NCI-H446 treated with DMSO at 0.1 percent for 48 hours (cell line): ENCODE measurements around the gene GPS1.

Source experiments
- DNase-seq: peaks from one replicate; lab custom pipeline; 2025; lab: John Stamatoyannopoulos, UW

The GPS1 gene

DNA sequence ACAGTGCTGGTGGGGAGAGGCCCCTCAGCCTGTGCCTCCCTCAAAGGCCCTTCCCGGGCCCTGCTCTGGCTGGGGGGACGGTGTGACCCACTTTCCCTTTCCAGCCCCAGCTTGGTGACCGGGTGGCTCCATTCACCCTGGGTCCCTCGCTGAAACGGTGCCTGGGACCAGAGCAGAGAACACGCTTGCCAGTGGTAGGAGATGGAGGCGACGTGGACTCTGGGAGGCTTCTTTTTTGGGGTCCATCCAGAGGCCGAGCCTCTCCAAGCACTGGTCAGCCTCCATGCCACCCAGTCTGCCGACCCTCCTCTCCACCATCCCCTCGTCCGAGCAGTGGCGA, 36.8 kb upstream of the GPS1 start:
- no peak for DNase-seq

DNA sequence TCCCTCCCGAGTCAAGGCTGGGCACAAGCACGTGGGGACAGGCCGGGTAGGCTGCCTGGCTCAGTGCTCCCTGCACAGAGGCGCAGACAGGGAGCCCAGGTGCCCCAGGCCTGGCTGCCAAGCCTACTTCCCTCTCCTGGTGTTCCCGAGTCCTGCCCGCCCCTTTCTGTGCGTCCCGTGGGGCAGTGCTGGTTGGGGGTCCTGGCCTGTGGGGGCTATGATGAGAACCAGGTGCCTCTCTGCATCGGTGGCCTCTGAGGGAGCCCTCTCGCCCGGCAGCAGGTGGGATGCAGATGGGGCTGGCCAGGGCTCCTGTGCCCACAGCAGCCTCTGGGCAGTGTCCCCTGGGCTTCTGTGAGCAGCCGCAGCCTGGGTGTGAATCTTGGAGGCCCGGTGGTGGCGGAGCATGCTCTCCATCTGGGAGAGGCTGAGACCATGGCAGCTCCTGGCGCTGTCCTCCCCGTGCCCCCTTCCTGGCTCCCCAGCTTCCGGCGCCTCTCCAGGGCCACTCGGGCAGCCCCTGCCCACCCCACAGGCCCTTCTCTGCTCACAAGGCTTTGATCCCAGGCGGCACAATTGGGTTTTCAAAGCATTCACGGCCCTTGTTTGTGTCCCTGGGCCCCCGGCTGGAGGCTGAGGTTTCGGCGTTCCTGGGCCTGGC, 36.3 kb upstream of the GPS1 start:
- DNase-seq = no peak

DNA sequence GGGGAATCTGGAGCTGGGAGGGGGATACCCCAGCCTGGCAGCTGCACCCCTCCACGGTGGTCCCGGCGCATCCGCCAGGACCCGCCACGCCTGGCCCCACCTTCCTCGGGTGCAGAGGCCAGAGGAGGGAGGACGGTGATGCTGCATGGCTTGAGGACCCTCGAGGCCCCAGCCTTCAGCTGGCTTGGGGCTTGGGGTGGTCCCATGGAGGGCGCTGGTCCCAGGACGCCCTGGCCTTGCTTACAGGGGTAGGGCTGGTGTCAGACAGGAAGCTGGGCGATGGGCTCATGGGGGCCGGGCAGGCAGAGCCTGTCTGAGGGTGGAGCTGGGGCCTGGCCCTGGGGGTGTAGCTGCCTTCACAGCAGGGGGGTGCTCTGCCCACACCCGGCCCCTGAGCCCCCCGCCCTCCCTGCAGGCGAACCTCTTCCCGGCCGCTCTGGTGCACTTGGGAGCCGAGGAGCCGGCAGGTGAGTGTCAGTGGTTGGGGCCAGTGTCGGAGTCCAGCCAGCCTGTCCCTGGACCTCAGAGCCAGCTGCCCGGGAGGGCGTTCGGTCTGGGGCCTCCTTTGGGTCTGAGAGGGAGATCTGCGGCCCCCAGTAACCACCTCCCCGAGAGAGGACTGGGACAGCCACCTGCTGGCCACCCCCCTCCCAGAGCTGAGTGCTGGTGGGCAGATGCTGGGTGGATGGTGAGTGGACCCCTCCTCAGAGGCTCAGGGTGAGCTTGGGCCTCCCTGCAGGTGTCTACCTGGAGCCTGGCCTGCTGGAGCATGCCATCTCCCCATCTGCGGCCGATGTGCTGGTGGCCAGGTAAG, 35.4 kb upstream of the GPS1 start:
- DNase-seq = no peak

DNA sequence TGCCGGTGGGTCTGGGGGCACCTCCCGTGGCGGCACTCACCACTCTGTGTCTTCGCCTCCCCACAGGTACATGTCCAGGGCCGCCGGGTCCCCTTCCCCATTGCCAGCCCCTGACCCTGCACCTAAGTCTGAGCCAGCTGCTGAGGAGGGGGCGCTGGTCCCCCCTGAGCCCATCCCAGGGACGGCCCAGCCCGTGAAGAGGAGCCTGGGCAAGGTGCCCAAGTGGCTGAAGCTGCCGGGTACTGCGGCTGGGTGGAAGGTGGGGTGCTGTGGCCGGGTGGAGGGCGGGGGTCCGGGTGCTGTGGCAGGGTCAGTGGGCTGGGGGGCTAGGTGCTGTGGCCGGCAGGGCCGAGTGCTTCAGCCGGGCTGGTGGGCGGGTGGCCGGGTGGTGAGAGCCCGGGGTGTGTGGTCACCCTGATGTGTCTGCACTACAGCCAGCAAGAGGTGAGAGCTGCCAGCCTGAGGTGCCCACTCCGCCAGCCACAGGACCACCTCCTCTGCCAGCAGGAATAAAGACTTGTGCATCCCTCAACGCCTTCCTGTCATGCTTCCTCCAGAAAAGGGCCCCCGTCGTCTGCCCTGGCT, 34.7 kb upstream of the GPS1 start:
- no peak for DNase-seq

DNA sequence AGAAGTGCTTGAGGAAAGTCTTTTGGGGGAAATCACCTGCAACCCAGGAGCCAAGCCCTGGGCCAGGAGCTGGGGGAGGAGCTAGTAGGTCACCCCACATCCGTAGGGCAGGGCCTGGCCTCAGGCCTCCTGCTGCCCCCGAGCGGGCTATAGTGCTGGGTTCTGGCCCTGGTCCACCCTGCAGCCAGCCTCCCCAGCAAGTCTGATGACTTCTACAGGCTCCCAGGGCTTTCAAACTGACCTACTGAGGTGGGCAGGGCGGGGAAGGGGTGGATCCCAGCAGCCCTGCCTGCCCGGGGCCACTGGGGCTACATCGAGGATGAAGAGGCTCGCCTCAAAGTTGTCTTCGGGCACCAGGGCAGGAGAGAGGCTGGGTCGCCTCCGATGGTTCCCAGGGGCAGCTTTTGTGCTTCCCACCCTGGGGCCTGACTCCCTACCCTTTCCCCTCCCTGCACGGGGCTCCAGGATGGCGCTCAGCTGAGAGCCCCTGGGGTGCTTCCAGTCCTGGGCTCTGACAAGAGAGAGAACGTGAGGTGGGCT, 34.0 kb upstream of the GPS1 start:
- DNase-seq = no peak

DNA sequence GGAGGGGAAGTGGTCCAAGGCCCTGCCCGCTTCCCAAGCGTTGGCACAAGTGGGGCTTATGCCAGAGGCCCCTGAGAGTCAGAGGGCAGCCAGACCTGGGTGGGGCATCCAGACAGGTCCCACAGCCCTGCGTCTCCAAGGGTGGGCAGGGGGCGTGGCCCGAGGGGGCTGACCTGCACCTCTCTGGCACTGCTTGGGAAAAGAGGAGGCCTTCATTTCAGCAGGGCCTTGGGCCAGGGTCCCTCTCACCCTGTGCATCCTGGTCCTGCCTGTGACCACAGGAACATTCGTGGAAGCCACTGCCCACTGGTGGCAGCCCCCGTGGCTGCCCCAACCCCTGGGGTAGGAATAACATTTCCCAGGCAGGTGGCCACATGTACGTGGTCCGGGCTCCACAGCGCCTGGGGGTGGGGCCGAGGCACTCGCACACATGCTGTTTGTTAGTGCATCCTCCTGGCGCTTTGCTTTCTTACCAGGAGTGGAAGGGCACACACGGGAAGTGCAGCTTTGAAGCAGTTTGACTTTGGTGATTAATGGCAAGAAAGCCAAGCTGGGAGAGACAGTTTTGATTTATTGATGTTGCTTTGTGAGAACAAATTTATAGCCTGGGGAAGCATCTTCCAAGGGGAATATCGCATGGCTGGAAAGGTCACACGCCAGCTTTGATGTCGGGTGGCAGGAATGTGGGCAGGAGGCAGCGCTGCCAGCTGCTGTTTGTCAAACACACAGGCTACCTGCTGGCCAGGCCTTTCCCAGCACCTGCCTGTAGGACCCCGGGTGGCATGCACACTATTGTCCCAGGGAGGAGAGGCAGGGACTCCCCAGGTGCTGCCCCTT, 33.3 kb upstream of the GPS1 start:
- DNase-seq = no peak

DNA sequence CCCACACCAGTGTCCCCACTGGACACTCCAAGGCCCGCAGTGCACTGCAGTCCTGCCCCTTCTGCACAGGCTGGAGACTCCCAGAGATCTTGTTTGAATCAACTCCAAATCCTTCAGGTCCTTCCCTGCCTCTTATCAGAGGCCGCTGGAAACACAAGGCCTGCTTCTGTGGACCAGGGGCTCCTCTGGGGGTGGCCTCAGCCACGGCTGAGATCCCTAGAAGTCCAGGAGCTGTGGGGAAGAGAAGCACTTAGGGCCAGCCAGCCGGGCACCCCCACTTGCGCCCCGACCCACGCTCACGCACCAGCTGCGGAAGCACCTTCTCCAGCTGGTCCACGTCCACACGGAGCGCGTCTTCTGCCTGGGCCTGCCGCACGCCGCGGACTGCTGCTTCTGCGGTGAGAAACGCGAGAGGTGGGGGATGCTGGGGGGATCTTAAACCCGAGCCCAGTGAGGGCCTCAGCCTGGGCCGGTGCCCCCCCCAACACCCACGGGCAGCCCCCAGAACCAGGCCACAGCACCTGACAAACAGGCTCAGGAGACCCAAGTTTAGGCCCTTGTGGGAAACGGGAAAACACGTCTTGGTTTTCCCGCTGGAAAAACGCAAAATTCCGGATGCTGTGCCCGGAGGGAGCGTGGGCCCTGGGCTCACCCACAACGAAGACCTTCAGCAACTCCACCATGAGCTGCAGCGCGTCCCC, 32.6 kb upstream of the GPS1 start:
- no peak for DNase-seq

DNA sequence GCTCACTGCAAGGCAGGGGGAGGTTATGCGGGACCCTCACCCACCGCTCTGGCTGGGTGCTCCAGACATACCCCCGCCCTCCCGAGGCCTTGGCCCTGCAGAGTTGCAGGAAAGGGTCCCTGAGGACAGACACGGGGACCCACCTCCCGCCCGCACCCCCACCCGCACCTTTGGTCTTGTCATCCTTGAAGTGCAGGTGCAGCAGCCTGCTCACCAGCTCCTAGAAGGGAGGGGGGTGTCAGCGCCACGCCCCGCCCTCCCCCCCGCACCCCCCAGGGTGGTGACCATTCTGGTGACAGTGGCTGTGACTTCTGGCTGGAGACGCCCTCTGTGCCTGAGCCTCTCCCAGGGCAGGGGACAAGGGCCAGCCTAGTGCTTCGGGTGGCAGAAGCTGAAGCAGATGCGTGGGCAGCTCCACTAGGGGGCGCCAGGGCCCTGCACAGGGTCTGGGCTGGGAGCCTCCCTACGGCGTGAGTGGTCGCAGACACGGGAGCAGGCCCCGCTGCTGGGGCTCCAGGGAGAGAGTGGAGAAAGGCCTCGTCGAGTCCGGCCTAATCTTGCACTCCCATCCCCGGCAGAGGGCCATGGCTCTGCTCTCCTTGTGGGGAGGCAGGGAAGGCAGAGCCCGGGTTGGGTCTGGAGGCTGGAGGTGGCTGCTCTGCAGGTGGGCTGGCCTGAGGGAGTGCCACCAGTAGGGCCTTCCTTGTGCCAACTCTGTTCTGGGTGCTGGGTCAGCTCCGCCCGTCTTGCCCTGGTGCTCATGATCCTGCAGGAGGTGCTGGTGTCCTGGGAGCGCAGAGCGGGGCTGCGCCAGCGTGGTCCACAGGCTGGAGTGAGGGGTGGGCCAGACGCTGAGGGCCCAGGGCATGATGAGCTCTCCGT, 31.8 kb upstream of the GPS1 start:
- no peak for DNase-seq

DNA sequence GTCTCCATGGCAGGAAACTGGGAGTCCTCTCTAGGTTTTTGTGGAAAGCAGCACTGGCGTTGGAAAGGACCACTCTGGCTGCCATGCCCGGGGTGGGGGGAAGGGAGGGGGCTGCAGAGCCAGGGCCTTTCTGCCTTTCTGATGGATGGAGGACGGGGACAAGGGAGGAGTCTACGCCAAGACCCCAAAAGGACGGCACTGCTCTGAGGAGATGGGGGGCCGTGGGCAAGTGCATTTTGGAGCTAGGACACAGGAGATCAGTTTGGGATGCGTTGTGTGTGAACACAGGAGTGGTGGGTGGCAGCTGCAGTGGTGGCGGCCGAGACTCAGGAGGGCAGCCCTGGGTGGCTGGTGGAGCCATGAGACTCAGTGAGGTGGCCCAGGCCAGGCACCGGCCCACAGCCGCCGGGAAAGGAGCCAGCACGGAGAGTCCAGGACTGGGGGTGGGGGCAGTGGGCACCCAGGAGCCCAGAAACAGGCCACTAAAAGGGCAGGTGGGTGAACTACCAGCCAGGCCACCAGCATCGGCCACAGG, 31.1 kb upstream of the GPS1 start:
- DNase-seq = no peak

DNA sequence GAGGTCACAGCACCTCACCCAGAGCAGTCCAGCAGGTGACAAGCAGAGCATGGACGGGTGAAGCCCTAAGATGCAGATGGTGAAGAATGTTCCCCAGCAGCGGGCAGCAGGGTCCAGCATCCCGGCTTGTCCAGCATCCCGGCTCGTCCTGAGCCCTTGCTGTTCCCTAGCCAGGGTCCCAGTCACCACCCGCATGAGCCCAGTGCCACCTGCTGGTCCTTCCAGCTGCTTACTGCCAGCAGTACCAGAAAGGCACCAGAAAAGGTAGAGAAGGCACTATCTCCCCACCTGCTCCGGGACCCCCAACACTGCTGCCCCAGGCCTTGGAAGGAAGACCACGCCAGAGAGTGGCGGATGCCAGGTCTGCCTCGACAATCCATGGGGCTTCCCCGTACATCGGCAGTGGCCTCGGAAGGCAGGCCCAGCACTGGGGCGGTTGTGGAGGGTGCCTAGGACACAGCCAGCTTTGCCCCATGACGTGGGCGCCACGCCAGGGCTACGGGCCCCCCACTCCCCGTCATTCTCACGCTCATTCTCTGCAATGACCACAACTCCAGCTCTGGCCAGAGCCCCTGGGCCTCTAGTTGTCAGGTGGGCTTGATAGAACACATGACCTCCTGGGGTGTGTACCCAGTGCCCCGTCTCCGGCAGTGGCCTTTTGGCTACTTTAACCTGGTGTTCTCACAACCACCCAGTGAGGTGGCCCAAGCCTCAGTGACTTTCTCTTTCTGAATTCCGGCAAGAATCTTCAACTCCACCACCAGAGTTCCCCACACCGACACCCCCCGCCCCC, 30.4 kb upstream of the GPS1 start:
- no peak for DNase-seq

DNA sequence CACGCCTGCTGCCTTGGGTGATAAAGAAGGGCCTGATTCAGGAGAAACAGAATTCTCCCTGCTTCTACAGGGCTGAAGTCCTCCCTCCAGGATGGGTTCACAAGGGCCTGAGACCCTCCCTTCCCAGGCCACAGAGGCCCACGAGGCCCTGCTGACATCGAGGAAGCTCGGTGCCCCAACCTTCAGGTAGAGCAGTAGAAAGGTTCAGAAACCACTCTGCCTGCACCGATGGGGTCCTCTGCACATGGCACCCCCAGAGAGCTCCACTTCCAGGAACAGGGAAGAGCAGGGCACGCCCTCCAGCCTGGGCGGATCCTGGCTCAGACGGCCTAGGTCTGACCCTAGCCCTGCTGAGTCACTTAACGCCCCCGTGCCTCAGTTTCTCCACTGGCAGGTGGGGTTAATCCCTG, 29.8 kb upstream of the GPS1 start:
- no peak for DNase-seq

DNA sequence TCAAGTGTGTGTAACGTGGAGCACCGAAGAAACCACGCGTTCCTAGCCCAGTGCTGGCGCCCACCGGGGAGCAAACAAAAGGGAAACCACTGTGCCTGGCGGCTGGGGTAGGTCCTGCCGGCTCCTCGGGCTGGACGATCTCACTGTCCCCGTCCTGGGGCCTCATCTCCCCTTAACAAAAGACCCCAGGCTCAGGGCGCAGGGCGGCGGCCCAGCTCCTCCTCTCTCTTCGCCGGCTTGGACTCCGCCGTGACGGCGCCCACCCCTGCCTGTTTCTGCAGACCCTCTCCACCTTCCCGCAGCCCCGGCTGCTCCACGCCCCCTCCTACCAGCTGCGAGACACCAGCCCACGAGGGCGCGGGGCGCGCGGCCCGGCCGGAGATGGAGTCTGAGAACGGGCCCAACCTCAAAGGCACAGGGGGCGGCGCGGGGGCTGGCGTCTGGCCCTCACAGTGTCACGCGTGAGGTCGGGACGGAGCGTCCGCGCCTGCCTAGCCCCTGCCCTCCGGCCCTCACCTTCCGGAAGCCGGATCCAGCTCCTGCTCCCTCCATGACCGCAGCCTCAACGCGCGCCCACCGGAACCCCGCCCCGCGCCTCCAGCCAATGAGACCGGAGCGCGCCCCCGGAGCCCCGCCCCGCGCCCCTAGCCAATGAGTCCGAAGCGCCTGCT, 29.3 kb upstream of the GPS1 start, which contains the start of gene CENPX:
CENPX (minus strand) TSS at position 569 of the 671 bp plus-strand sequence; CDS start at position 552, 17 bp downstream.
- no peak for DNase-seq

DNA sequence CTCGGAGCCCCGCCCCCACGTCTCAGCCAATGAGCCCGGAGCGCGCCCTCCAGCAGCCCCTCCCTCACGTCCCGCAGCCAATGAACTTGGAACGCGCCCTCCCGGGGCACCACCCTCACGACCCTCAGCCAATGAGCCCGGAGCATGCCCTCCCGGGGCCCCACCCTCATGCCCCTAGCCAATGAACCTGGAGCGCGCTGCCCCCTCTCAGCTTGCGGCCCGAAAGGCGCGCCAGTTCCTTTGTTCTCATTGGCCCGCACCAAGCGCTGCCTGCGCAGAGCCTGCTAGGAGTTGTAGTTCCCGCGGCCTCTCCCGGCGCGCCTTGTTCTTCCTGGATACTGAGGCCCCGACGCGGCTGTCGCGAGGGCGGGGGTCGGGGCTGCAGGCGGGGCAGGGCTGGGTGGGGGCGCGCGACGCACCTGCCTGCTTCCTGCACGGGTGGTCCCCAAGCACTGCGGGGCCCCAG, 28.7 kb upstream of the GPS1 start, which contains the start of gene LRRC45:
LRRC45 (plus strand) TSS at position 325 of the 466 bp plus-strand sequence. CDS start 339 bp downstream, outside the sequence.
- peak; percentile 99 for DNase-seq

DNA sequence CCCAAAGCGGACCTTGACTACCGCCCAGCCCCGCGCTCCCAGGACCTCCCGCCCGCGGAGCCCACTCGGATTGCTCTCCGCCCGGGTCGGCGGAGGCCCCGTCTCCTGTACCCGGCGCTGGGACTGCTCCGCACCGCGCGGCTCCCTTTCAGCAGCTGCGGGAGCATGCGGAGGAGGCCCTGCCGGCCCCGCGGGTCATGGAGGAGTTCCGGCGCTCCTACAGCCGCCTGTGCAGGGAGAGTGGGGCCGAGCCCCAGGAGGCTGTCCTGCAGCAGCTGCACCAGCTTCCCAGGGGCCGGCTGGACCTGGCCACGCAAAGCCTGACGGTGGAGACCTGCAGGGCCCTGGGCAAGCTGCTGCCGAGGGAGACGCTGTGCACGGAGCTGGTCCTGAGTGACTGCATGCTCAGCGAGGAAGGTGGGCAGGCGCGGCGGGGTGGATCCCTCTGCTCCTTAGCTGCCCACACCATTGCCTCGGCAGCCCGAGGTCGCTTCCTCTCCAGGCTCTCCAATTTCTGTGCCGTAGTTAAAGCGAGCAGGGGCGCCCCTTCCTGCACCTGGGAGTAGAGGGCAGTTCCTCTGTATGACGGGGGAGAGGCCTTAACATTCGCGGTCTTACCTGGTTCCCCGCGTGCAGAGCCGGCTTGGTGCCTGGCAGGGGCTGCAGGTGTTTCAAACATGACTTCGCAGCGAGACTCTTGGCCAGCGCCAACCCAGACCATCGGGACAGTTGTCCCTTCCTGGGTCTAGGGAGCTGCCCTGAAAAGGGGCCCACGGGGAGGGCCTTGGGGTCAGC, 28.1 kb upstream of the GPS1 start:
- no peak for DNase-seq

DNA sequence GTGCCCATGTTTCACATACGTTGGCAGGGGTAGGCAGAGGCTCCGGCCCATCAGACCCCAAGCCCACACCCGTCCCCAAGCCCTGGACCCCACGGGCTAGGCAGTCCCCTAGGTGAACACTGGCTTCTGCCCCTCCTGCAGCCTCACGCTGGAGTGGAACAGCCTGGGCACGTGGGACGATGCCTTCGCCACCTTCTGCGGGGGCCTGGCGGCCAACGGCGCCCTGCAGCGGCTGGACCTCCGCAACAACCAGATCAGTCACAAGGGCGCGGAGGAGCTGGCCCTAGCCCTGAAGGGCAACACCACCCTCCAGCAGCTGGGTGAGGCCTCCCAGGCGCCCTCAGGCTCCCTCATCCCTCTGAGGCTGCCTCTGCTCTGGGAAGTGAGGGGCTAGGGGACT, 26.8 kb upstream of the GPS1 start:
- DNase-seq = no peak

DNA sequence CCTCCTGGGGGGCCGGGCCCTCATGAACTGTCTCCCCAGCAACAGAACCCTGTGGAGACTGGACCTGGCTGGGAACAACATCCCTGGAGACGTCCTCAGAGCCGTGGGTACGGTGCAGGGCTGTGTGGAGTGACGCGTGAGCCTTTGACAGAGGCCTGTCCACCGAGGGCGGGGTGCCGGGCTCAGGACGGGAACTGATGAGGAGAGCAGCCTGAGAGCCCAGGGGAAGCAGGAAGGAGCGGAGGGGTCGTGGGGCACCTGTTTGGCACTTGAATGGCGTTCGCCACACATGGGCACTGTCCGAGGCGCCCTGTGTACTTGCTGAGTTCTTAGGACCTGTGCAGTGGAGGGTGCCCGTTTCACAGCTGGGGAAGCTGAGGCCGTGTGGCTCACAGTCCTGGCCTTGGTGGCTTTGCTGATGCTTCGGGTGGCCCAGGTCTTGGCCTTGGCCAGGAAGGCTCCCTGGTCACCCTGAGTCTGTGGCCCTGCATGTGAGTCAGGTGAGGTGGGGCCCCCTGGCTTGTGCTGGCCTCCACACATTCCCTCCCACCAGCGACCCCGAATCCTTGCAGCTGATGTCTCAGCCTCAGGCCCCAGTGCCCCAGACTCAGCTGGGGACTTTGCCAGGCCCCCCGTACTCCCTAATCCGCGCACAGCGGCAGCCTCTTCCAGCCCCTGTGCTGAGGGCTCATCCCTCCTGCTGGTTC, 26.1 kb upstream of the GPS1 start:
- DNase-seq = no peak

DNA sequence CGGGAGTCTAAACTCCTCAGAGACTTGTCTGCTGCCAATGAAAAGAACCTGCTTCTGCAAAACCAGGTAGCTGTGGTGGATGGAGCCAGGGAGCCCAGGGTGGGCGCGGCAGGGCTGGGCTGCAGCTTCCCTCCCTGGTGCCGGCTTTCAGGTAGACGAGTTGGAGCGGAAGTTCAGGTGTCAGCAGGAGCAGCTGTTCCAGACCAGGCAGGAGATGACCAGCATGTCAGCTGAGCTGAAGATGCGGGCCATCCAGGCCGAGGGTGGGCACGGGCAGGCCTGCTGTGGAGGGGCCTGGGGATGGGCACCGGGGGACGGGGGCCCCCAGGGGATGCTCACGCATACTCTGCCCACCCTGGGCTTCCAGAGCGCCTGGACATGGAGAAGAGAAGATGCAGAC, 23.5 kb upstream of the GPS1 start:
- DNase-seq = no peak
